GM10248 (cell line): ENCODE results near the gene PPP2R5E.

Source experiments
- CTCF ChIA-PET: fragments of 300-600 bp; sonication (Branson Sonifier 250); formaldehyde crosslinking; extraction: SDS; loops from one replicate; lab custom pipeline; 2021; ENCODE audit warnings: antibody characterized with exemption; lab: Yijun Ruan, JAX
- POLR2A ChIA-PET: fragments of 350-650 bp; sonication (Branson Sonifier 250); formaldehyde crosslinking; extraction: SDS; loops from one replicate; lab custom pipeline; 2020; ENCODE audit warnings: antibody characterized with exemption; lab: Yijun Ruan, JAX
- DNase-seq: peaks from one replicate; pipeline ENCODE4 v3.0.0; 2012; ENCODE audit errors: extremely low spot score
- TF ChIP-seq, protein P1 (sequence below): IDR thresholded peaks from 2 replicates; pipeline ENCODE4 v1.5.1; 2012; ENCODE audit warnings: mild to moderate bottlenecking, low read depth; ENCODE audit errors: extremely low read depth, missing control alignments, control extremely low read depth

PPP2R5E gene

DNA sequence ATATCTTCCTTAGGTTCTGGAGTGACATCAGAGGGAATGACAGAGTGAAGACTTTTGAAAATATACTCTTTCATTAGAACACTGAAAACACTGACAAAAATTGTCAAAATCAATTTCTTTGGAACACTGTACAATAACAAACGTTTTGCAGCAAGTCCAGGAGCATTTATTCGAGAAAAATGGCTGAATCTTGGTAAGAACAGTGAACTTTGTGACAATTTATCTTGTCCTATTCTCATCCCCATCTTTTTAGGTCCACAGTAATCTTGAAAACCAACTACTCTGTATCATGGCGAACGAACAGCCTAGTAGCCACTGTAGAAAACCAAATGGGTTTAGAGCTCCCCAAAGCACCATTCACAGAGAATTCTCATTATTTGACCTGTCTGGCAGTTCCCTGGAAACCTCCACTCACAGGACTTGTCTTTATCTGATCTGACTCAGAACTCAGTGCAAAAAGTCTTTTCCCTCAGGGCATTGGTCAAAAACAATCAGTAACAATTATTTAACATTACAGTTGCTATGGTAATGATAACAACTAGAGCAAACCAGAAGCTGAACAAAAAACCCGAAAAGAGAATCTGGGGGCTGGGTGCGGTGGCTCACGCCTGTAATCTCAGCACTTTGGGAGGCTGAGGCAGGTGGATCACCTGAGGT, 20.3 kb upstream of the PPP2R5E start:
- POLR2A ChIA-PET = no interaction called here
- DNase-seq = no peak
- TF ChIP-seq, protein P1, sequence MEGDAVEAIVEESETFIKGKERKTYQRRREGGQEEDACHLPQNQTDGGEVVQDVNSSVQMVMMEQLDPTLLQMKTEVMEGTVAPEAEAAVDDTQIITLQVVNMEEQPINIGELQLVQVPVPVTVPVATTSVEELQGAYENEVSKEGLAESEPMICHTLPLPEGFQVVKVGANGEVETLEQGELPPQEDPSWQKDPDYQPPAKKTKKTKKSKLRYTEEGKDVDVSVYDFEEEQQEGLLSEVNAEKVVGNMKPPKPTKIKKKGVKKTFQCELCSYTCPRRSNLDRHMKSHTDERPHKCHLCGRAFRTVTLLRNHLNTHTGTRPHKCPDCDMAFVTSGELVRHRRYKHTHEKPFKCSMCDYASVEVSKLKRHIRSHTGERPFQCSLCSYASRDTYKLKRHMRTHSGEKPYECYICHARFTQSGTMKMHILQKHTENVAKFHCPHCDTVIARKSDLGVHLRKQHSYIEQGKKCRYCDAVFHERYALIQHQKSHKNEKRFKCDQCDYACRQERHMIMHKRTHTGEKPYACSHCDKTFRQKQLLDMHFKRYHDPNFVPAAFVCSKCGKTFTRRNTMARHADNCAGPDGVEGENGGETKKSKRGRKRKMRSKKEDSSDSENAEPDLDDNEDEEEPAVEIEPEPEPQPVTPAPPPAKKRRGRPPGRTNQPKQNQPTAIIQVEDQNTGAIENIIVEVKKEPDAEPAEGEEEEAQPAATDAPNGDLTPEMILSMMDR = no peak
- CTCF ChIA-PET = no interaction called here

DNA sequence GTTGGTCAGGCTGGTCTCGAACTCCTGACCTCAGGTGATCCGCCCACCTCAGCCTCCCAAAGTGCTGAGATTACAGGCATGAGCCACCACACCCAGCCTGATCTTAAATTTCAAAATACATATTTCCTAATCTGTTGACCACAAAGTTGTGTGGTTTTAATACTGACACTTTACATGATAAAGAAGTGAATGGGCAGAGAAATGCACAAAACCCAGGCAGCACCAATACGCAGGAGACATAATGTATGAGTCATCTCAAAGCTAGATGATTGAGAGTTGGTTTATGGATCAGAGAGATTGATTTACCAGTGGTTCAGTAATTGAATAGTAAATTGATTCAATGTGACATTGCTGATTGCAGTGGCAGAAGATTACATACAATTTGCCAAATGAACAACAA, 19.2 kb upstream of the PPP2R5E start:
- TF ChIP-seq, protein P1 = no peak
- no peak for DNase-seq
- ChIA-PET POLR2A (no interaction called here), CTCF (no interaction called here)

DNA sequence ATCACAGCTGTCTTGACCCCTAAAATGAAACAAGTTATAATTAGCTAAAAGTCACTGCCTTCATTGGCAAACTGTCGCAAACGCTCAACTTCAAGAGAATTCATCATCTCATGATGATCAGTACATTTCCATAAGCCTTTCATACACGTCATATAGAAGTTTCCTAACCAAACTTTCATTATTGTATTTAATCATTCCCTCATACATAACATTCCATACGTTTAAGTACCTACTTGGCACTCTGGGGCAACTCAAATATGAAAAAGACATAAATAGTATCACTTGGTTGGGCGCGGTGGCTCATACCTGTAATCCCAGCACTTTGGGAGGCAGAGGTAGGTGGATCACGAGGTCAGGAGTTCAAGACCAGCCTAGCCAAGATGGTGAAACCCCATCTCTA, 12.4 kb upstream of the PPP2R5E start:
- TF ChIP-seq, protein P1 = no peak
- ChIA-PET POLR2A (no interaction called here), CTCF (interaction anchor here (0.9 to 1.8 kb wide), 2 partner anchors 9 to 12 kb away, joined by 3 to 6 read pairs; no protein-coding TSS in a partner anchor)
- DNase-seq = no peak

DNA sequence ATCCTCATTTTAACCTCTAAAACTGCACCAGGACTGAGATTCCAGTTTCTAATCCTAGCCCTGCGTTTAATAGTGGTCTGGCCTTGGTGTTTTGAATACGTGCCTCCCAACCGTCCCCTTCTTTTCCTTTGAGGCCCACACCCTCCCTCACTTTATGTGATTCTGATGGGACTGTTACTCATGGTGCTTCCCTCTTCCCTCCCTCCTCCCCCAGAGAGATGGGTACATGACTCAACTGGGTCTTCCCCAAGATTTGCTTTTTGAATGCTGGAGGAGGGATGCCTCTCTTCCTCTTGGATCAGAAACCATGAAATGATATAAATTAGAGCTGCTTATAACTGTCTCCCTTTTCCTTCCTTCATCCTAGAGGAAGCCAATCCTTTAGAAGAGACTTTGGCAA, 8.2 kb upstream of the PPP2R5E start:
- ChIA-PET CTCF (no interaction called here), POLR2A (no interaction called here)
- TF ChIP-seq, protein P1 = no peak
- DNase-seq = no peak

DNA sequence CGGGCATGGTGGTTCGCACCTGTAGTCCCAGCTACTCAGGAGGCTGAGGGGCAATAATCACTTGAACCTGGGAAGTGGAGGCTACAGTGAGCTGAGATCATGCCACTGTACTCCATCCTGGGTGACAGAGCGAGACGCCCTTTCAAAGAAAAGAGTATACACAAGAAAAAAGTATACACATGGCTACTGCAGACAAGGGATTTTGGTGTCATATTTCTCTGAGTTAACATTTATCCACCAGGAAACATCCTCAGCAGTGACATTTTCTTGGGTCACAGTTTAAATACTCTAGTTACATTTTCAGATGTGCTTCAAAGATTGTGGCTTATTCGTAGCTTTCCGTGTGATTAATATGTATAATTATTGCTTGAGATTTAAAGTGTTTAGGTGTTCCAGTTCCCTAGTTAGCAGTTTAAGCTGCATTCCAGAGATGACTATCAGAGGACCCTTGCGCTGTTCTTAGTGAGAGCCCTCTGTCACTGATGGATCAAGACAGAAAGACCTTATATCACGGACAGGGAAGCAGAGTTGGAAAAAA, 4.7 kb upstream of the PPP2R5E start:
- no peak for DNase-seq
- TF ChIP-seq, protein P1 = no peak
- POLR2A ChIA-PET = interaction anchor here (0.7 kb wide), 1 partner anchor 93 kb away, joined by 3 read pairs; no protein-coding TSS in a partner anchor
- CTCF ChIA-PET = interaction anchor here (1.1 to 2.8 kb wide), 2 partner anchors 59 to 159 kb away, joined by 3 to 10 read pairs; no protein-coding TSS in a partner anchor

DNA sequence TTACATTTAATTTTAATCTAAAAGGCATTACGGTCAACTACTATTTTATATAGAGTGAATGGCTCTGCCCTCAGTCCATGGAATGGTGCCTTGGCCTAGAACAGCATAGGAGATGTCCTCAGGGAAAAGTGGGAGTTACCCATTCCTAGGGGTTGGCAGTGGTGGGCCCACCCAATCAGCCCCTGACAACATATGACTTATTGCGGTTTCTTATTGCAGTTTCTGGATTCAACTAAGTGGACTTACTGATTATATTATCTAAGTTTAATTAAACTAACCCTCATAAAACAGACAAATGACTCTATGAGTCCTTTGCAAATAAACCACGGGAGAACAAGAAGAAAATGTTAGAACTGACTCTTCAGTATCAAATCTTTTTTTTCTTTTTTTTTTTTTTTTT, 2.3 kb upstream of the PPP2R5E start:
- POLR2A ChIA-PET = no interaction called here
- no peak for DNase-seq
- TF ChIP-seq, protein P1 = no peak
- CTCF ChIA-PET = no interaction called here
